Fibroblast of upper back skin (primary cell): ENCODE data around the gene PIH1D1.
A peak's percentile ranks its signal among the peaks of the same experiment; 100 is the strongest.

Experiments used
- DNase-seq: peaks from one replicate; pipeline ENCODE4 v3.0.0-alpha.2; 2013

PIH1D1 gene

DNA sequence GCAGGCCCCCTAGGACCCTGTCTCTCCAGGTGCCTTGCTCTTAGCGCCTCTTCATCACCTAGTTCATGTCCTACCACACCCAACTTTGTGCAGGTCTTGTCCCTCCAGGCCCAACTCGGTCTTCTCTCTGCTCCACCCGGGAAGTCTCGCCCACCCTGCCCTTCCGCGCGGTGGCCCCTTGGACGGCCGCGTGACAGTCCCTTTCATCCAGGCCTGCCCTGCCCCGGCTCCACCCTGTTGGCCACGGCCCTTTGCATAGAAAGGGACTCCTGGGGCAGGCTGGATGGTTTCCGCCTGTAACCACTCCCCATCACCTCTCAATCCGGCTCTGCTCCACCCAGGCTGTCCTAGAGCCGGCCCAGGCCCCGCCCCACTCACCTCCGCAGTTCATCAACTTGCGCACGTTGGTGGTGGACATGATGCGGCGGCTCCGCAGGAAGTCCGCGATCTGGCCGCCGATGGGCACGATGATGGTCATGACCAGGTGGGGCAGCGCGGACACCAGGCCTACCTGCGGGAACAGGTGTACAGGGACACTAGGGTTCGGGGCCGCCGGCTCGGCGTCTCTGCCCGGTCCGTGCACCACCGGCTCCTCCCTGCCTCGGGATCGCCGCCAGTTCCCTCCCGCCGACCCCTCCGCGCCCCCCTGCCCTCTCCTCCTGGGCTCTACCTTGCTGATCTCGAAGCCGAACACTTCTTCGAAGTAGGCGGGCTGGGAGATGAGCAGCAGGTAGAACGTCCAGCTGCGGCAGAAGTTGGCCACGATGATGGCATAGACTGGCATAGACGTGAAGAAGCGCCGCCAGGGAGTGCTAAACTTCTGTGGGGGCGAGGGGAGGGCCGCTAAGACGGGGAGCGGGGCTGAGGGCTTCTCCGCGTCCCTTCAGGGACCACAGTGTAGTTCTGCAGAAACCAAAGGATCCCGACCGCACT lies 19.2 kb downstream of the PIH1D1 start:
- DNase-seq = no peak

DNA sequence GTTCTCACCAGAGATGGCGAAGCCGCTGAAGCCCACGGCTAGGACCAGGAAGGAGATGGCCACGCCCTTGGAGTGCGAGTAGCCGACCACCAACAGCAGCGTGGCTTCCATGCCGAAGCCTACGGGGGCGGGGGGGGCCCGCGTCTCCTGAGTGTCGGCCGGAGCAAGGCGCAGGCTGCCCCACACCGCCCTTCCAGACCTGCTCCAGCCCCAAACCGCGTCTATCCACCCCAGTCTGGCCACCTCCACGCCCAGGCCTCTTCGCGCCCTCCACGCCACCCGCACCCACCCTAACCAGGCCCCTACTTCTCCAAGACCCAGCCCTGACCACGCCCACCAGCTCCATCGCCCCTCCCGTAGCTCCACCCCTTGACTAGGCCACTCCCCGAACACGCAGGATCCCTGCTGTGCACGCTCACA lies 20.3 kb downstream of the PIH1D1 start:
- no peak for DNase-seq

DNA sequence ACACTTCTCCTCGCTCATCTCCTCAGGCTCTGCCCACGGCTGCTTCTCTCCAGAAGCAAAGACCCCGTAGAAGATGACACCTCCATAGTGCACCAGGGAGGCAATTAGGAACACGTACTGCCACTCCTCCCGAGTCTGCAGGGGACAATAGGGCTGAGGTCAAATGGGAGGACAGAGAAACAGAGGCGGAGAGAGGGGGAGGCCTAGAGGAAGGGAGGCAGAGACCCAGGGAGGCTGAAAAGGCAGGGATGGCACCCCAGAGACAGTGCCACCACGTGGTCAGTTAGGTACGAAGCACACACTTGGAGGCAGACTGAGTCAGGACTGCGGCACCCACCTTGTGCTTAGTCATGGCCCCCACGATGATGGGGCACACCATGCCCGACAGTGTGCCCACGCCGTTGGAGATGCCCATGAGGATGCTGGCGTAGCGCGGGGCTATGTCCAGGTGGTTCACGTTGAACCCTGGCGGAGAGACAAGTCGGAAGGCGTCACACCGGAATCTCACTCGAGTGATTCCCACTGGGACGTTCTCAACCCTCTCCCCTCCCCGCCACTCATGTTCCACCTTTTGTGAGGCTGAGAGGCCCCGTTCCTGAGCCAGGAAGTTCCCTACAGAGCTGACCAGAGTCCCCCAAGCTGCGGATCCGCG lies 20.8 kb downstream of the PIH1D1 start:
- no peak for DNase-seq

DNA sequence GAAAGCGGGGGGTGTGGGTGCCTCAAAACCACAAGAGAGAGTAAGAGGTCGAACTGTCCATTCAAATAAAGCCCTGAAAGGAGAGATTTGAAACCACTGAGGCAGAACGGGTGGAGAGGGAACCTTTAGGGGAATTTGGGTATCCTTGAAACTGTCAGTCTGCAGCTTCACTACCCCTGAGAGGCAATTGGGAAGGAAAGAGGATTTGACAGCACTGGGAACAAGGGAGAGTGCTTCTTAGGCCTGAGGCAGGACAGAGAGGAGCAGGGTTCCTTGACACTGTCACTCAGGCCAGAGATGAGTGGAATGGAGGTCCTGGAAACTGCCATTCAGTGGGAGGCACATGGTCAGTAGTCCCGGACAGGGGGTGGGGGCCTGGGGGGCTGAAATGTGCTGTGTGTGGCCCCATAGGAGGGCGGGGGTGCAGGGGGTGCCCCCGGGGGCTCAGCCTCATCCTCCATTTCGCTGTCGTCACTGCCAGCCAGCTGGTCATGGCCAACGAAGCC lies 21.4 kb downstream of the PIH1D1 start:
- no peak for DNase-seq

DNA sequence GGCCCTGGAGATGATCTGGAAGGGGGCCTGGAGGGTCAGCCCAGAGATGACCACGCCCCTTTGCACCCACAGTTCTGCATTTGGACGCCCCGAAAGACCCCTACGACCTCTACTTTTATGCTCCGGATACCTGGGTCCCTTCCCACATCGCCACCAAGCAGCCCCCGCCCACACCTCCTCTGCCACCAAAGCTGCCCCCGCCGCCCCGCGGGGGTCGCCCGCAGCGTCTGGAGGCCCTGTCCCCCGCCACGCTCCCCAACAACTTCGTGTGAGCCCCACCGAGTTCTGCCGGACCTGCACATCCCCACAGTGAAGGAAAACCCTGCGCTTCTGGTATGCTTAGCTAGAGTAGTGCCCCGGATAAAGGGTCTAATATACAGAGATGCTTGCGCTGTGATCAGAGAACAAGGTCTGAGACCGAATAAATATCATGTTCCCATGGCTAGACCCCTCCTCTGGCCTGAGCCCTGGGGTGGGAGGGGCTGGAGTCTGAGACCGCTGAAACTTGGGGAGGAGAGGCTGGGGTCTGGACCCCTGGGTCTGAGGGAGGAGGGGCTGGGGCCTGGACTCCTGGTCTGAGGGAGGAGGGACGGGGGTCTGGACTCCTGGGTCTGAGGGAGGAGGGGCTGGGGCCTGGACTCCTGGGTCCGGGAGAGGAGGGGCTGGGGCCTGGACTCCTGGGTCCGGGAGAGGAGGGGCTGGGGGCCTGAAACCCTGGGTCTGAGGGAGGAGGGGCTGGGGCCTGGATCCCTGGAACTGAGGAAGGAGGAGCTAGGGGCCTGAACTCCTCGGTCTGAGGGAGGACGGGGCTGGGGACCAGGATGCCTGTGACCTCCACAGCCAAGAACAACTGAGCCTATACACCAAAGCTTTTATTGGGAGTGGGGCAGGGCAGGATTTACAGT lies 22.8 kb downstream of the PIH1D1 start:
- no peak for DNase-seq

DNA sequence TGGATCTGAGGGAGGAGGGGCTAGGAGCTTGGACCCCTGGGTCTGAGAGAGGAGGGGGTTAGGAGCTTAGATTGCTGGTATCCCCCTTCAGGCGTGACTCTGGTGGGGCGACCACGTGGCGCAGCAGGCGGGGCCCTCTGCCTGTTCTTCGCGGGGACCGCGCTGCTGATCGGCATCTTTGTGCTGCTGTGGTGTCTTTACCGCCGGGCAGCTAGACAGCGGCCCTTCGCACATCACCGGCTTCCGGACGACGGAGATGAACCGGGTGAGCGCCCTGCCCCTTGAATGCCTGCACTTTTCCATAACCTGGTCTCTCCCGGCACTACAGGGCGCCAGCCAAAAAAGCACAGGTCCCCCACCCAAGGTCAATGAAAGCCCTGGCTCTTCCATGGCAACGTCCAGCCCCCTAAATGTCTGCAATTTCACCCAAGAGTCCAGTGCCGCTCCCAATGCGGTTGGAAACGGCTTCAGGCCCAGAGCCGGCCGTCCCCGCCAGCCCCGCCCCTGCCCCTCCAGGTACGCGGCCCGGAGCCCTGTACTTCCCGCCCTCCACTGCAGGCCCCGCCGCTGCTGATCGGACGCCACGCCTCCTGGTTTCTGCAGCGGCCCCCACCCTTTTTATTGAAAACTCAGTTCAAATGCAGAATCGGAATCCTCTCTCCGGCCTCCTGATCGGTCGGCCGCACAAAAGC lies 23.6 kb downstream of the PIH1D1 start:
- DNase-seq = no peak

DNA sequence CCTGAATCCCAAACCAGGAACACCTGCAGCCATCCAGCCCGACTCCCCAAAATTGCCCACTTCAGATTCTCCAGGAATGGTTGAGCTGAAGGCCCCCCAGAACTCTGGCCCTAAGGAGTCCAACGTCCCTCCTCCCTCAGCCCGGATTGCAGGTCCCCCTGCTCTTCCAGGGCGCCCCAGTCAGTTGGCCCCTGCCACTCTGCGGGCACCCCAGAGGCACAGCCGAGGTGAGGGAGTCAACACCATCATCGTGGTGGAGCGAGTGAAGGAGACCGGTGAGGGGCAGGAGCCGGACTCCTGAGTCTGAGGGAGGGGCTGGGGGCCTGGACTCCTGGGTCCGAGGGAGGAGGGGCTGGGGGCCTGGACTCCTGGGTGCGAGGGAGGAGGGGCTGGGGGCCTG lies 24.3 kb downstream of the PIH1D1 start:
- no peak for DNase-seq

DNA sequence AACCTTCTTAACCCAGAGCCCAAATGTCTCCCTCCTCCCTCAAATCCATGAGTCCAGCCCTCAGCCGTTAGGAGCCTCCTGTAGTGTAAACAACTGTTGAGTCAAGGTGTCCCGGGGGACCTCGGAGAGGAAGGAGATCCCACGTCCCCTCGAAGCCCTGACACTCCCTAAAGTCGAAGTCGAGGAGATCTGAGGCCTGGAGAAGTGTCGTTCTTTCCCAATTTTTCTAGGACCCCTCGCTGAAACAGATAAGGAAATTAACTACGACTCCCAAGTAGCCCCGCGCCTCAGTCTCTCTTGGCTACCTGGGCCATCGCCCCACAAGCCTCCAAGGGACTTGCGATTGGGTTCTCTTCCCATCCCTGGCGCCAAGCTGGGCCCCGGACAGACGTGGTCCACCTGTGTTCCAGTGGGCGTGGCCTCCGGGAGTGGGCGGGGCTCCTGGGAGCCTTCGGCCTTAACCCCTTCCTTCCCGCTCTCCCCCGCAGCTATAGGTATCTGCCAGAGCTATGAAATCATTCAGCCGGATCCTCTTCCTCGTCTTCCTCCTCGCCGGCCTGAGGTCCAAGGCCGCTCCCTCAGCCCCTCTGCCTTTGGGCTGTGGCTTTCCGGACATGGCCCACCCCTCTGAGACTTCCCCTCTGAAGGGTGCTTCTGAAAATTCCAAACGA lies 25.6 kb downstream of the PIH1D1 start:
- no peak for DNase-seq

DNA sequence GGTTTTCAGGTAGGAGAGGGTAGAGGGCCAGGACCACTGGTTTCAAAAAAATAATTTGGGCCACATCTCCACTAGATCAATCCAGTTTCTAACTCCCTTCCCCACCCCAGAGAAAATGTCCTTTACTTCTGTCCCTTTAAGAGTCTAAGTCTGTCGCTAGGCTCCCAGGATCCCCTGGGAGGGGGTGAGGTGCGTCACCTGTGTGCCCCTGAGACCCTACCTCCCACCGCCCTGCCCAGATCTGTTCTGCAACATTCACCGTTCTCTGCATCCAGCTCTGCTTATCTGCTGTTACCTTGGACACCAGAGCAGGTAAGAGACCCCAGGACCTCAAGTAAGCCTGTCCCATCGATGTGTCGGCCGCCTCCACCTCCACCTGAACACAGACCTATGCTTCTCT lies 26.4 kb downstream of the PIH1D1 start, which contains the start of gene GFY:
Gene GFY, plus strand, starts transcription at position 211 of the 400 bp plus-strand sequence. CDS start 1,043 bp downstream, outside the sequence.
- no peak for DNase-seq

DNA sequence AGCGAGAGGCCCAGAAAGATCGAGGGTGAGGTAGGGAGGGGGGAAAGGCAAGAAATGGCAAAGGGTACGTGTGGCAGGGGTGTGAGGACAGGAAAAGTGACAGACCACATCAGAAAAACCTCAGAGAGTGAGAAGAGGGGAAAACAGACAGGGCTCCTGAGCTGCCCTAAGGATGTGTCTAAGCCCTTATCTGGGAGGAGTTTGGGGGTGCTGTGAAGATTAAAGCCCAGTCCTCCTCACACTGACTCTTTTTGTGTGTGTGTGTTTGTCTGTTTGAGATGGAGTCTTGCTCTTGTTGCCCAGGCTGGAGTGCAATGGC lies 27.7 kb downstream of the PIH1D1 start:
- DNase-seq = no peak

DNA sequence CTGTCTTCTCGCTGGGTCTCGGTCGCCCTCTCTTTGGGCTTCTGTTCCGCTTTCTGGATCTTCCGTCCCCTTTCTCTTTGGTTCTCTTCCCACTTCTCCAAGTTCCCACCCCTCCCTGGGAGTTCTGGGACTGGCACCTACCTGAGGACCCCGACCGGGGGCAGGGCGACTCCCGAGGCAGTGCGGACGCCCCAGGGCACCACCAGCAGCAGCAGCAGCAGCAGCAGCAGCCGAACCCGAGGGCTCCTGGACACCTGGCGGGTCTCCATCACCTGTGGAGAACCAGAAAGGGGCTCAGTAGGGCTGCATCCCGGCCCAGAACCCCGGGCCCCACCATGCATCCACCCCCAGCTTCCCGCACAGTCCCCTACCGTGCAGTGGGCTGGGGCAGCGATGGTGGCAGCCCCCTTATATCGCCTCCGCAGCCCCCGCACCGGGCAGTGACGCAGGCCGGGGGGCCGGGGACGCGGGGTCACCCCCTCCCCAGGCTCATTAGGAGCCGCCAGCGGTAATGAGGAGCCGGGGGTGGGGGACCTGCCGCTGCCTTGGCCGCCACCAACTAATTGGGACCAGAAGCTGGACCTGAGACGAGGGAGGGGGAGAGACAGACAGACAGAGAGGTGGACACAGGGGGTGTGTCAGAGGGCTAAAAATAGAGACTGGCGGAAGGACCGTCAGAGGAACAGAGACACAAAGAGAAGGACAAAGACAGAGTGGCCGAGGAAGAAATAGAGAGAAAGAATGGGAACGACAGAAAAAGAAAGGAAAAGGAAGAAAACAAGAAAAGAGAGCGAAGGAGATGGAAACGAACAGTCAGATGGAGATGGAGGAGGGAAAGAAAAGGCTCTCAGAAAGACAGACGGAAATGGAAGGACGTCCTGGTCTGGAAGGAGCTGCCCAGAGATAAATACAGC lies 28.3 kb downstream of the PIH1D1 start, which contains the start of gene PTH2:
Gene PTH2, minus strand, starts transcription at position 371 of the 914 bp plus-strand sequence. Its CDS starts 102 bp downstream, at position 269.
- DNase-seq = no peak

DNA sequence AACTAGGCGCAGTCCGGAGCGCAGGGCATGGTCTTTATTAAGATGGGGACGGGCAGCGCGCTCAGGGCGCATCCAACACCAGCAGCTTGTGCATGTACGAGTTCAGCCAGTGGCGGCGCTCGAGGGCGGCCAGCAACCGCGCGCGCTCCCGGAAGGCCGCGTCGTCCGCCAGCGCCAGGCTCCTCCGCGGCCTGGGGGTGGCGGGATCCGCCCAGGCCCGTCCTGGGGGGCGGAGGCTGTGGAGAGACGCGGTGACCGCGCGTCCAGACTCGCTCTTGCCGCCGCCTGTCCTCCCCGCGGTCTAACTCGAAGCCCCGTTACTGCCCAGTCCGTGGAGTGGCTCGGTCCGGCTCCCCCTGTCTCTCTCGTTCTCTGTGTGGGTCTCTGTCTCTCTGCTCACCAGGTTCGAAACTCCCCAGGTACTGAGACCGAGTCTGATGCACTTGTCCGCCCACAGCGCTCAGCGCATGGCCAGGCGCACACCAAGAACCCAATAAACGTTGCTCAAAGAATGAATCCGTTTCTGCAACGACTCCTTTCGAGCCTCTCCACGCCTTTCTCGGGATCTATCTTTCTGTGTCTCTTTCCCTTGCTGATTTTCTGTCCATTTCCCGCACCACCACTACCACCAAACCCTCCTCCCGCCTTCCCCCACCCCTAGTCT lies 29.1 kb downstream of the PIH1D1 start:
- no peak for DNase-seq

DNA sequence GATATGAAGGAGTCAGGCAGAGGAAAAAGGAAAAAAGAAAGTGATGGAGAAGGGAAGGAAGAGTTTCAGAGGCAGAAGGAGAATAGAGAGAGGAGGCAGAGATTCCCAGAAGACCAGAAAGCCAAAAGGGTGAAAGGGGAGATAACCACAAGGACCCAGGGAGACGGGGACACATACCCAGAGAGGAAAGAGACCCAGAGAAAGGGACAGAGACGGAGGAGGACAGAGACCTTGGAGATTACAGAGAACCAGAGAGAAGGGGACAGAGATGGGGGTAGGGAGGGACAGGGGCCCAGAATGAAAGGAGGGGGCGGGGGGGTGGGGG lies 29.8 kb downstream of the PIH1D1 start:
- DNase-seq = no peak

DNA sequence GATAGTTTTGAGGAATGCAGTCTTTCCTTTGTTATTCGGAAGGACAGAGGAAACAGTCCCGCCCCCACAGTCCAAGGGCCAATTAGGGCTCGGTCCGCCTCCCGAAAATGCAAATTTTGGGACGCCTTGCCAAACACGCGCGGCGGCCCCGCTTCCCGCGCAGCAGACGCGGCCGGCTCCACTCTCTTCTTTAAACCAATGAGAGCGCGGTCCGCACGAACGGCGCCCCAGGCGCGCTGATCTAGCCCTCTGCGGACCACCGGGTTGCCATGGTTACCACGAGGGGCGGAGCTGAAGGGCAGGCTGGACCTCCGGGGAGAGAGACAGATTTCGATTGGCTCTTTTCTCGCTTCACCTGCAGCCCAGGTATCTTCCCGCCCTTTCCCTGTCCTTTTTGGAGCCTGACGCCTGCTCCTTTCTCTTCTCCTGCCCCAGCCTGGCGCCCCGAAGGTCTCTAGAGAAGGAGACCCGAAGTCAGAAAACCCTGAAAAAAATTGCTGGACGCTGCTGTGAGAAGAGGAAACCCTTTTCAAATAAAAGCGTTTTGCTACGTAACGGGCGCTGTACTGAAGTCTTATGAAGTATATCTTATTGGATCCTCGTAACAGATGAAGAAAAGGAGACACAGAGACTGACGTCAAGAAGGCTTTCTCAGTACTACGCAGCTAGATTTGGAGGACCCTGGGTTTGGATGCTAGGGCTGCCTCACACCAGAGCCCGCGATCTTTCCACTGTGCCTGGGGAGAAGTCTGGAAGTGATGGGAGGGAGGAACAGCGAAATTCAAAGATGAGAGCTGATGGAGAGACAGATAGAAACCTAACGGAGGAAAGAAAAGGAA lies 30.4 kb downstream of the PIH1D1 start:
- peak; percentile 27 for DNase-seq

DNA sequence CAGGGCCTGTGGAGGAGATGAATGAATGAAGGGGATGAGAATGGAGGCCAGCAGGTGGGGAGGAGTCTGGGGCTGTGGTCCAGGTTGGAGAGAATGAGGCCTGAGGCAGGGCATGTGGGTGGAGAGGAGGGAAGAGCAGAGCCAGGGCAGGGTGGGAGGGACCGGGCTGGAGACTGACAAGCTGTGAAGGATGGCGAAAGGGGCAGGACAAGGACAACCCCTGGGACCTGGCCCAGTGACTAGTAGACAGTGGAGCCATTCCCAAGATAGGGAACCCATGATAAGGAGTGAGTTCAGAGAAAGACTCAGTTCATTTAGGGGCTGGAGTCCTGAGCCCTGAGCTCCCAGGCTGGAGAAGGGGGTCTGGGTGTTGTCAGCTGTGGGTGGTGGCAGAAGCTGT lies 31.4 kb downstream of the PIH1D1 start:
- DNase-seq = no peak

DNA sequence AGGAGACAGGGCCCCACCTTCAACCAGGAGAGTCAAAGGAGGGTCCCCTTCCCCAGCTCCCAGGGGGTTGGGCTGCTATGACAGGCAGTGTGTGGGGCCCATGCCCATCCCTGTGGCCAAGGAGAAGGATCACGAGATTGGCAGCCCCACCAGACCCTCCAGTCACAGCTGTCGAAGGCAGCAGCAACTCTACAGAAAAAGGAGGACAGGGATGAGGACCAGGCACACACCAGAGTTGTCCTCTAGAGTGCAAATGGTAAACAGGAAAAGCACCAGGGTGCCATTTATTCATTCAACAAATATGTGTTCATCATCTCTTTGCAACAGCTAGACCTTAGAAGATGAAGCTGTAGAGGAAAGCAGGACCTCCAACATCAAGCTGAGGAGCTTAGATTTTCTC lies 32.4 kb downstream of the PIH1D1 start:
- DNase-seq = no peak

DNA sequence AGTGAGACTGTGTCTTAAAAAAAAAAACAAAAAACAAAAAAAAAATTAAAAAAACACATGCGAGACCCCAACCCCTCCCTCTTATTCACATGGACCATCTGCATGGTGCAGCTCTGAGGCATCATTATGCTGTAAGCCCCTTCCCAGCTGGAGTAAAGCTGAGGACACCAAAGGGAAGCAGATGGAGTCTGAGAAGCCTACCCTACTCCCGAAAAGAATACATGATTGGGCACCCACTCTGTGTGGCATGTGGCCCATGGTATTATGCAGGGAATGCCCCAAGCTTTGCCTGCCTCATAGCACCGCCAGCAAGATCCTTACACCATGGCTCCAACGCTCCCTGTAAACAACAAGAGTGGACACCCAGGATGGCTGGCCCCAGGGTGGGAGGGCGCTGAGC lies 33.1 kb downstream of the PIH1D1 start:
- no peak for DNase-seq

DNA sequence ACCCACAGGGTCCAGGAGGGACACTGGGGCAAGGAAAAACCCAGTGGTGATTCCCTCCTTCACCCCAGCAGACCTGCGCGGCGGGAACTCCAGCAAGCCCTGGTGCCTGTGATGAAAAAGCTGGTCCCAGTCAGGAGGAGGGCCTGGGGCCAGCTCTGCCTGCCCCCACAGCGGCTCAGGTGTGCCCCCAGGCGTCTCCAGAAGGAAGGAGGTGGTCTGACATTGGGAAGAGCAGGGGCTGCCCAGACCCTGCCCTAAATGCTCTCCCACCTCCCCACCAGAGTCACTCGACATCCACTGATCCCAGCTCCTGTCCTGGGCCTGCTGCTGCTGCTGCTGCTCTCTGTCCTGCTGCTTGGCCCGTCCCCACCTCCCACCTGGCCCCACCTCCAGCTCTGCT lies 34.5 kb downstream of the PIH1D1 start:
- no peak for DNase-seq

DNA sequence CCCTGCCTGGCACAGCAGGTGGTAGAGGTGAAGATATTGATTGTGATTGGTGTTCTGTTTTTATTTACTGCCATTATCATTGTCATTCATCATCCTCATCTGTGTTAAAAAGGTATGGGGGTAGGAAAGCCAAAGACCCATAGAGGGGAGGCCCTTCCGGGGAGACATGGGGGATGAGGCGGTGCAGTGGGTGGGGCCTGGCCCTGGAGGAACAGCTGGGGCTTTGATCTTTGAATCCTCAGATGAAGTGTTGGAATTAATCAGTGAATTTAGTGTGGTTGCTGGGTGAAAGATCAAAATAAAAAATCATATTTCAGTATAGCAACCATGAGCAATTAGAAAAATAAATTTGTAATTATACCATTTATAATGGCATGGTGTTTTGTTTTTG lies 35.8 kb downstream of the PIH1D1 start:
- no peak for DNase-seq
